SK-N-SH treated with all-trans-retinoic acid at 6 μM for 48 hours (cell line): ENCODE data around the gene RAD51B.

Experiments used
- ATAC-seq: fragments of 200-7000 bp; cut with Tn5 transposase; 3 replicates; pipeline ENCODE4 v1.9.1; 2020; ENCODE audit warnings: mild to moderate bottlenecking, moderate library complexity
- ARNTL ChIP-seq: fragments of 450-650 bp; formaldehyde crosslinking; IDR thresholded peaks from 2 replicates; pipeline ENCODE4 v1.5.0; 2020; ENCODE audit warnings: low read depth, mild to moderate bottlenecking, moderate library complexity, borderline replicate concordance
- BACH2 ChIP-seq: fragments of 250-450 bp; sonication (Bioruptor Pico); IDR thresholded peaks from 2 replicates; pipeline ENCODE4 v1.9.0; 2021; ENCODE audit warnings: mild to moderate bottlenecking, borderline replicate concordance
- ESRRG ChIP-seq: fragments of 250-450 bp; sonication (Bioruptor Pico); IDR thresholded peaks from 2 replicates; pipeline ENCODE4 v1.6.1; 2021; ENCODE audit warnings: mild to moderate bottlenecking
- GLIS3 ChIP-seq: fragments of 250-450 bp; sonication (Bioruptor Pico); IDR thresholded peaks from 2 replicates; pipeline ENCODE4 v1.5.0; 2020; ENCODE audit warnings: mild to moderate bottlenecking, moderate library complexity
- PPARA ChIP-seq: fragments of 250-450 bp; sonication (Bioruptor Pico); IDR thresholded peaks from 2 replicates; pipeline ENCODE4 v1.5.0; 2020; ENCODE audit warnings: mild to moderate bottlenecking, borderline replicate concordance
- RARB ChIP-seq: fragments of 250-450 bp; sonication (Bioruptor Pico); IDR thresholded peaks from 2 replicates; pipeline ENCODE4 v1.8.0; 2021; ENCODE audit warnings: mild to moderate bottlenecking, moderate library complexity
- SNAI2 ChIP-seq: fragments of 250-450 bp; sonication (Bioruptor Pico); IDR thresholded peaks from 2 replicates; pipeline ENCODE4 v1.5.0; 2020; ENCODE audit warnings: mild to moderate bottlenecking, moderate library complexity
- TCF4 ChIP-seq: fragments of 250-450 bp; sonication (Bioruptor Pico); IDR thresholded peaks from 2 replicates; pipeline ENCODE4 v1.8.0; 2021; ENCODE audit warnings: mild to moderate bottlenecking, moderate library complexity, borderline replicate concordance
- TOX ChIP-seq: fragments of 250-450 bp; sonication (Bioruptor Pico); IDR thresholded peaks from 2 replicates; pipeline ENCODE4 v1.8.0; 2021; ENCODE audit warnings: mild to moderate bottlenecking, moderate library complexity, borderline replicate concordance
- ZC3H10 ChIP-seq: fragments of 250-450 bp; sonication (Bioruptor Pico); IDR thresholded peaks from 2 replicates; pipeline ENCODE4 v1.5.1; 2021; ENCODE audit warnings: mild to moderate bottlenecking, moderate library complexity
- ZFP3 ChIP-seq: fragments of 250-450 bp; sonication (Bioruptor Pico); IDR thresholded peaks from 2 replicates; pipeline ENCODE4 v1.5.0; 2020; ENCODE audit warnings: mild to moderate bottlenecking, moderate library complexity
- ZFP30 ChIP-seq: fragments of 450-650 bp; formaldehyde crosslinking; IDR thresholded peaks from 2 replicates; pipeline ENCODE4 v1.5.0; 2022; ENCODE audit warnings: mild to moderate bottlenecking, moderate library complexity
- ZNF565 ChIP-seq: fragments of 450-650 bp; formaldehyde crosslinking; conservative IDR thresholded peaks from 2 replicates; pipeline ENCODE4 v1.5.0; 2020; ENCODE audit warnings: low read depth, mild to moderate bottlenecking, moderate library complexity
- ZNF70 ChIP-seq: fragments of 450-650 bp; formaldehyde crosslinking; IDR thresholded peaks from 2 replicates; pipeline ENCODE4 v1.5.0; 2020; ENCODE audit warnings: mild to moderate bottlenecking, moderate library complexity
- ZNF8 ChIP-seq: fragments of 450-650 bp; formaldehyde crosslinking; IDR thresholded peaks from 2 replicates; pipeline ENCODE4 v1.5.0; 2020; ENCODE audit warnings: mild to moderate bottlenecking, moderate library complexity
- TF ChIP-seq, protein P1 (sequence below): fragments of 250-450 bp; sonication (Bioruptor Pico); IDR thresholded peaks from 2 replicates; pipeline ENCODE4 v1.5.0; 2020; ENCODE audit warnings: mild to moderate bottlenecking, moderate library complexity
- TF ChIP-seq, protein P2 (sequence below): fragments of 250-450 bp; sonication (Bioruptor Pico); IDR thresholded peaks from 2 replicates; pipeline ENCODE4 v1.8.0; 2021; ENCODE audit warnings: low read depth, mild to moderate bottlenecking, moderate library complexity, borderline replicate concordance
- TF ChIP-seq, protein P3 (sequence below): fragments of 250-450 bp; sonication (Bioruptor Pico); IDR thresholded peaks from 2 replicates; pipeline ENCODE4 v1.5.1; 2020; ENCODE audit warnings: low read depth, mild to moderate bottlenecking, moderate library complexity
- TF ChIP-seq, protein P4 (sequence below): fragments of 250-450 bp; sonication (Bioruptor Pico); IDR thresholded peaks from 2 replicates; pipeline ENCODE4 v1.8.0; 2020; ENCODE audit warnings: mild to moderate bottlenecking, moderate library complexity, borderline replicate concordance
- TF ChIP-seq, protein P5 (sequence below): fragments of 250-450 bp; sonication (Bioruptor Pico); IDR thresholded peaks from 2 replicates; pipeline ENCODE4 v1.5.1; 2021; ENCODE audit warnings: mild to moderate bottlenecking, moderate library complexity

RAD51B gene

DNA sequence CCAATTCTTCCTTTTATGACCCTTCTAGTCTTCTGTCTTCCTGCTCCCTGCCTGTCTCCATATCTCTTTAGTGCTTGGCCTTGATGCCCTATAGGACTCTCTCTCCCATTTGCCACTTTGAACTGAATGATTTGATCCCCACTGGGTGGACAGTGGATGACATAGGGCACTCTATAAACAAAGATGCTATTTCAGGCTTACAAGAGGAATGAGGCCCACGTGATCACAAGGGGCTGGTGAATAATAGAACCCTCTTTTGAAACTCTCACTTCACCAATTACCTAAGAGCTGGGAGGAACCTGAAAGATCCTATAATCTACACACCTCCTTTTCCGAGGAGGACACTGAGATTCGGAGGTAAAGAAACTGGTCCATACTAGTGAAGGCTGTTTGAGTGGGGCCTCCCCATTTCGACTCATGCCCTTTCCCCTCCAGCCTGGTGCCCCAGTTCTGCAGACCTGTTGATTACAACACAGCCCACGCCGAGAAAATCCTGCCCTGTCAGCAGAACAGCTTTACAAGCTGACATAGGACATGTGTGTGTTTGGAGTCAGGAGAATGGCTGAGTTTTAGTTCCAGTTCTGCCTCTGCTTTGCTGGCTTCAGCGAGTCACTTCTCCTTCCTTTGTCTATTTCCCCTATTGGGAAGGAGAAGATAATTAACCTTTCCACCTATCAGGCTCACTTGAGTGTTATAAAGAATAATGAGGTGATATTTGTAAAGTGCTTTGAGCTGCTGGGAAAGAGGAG lies 573.0 kb downstream of the RAD51B start:
- TF ChIP-seq, protein P1, sequence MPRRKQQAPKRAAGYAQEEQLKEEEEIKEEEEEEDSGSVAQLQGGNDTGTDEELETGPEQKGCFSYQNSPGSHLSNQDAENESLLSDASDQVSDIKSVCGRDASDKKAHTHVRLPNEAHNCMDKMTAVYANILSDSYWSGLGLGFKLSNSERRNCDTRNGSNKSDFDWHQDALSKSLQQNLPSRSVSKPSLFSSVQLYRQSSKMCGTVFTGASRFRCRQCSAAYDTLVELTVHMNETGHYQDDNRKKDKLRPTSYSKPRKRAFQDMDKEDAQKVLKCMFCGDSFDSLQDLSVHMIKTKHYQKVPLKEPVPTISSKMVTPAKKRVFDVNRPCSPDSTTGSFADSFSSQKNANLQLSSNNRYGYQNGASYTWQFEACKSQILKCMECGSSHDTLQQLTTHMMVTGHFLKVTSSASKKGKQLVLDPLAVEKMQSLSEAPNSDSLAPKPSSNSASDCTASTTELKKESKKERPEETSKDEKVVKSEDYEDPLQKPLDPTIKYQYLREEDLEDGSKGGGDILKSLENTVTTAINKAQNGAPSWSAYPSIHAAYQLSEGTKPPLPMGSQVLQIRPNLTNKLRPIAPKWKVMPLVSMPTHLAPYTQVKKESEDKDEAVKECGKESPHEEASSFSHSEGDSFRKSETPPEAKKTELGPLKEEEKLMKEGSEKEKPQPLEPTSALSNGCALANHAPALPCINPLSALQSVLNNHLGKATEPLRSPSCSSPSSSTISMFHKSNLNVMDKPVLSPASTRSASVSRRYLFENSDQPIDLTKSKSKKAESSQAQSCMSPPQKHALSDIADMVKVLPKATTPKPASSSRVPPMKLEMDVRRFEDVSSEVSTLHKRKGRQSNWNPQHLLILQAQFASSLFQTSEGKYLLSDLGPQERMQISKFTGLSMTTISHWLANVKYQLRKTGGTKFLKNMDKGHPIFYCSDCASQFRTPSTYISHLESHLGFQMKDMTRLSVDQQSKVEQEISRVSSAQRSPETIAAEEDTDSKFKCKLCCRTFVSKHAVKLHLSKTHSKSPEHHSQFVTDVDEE (CRISPR knock-in tag), result no peak
- TF ChIP-seq, protein P2, sequence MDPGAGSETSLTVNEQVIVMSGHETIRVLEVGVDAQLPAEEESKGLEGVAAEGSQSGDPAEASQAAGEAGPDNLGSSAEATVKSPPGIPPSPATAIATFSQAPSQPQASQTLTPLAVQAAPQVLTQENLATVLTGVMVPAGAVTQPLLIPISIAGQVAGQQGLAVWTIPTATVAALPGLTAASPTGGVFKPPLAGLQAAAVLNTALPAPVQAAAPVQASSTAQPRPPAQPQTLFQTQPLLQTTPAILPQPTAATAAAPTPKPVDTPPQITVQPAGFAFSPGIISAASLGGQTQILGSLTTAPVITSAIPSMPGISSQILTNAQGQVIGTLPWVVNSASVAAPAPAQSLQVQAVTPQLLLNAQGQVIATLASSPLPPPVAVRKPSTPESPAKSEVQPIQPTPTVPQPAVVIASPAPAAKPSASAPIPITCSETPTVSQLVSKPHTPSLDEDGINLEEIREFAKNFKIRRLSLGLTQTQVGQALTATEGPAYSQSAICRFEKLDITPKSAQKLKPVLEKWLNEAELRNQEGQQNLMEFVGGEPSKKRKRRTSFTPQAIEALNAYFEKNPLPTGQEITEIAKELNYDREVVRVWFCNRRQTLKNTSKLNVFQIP, result no peak
- TF ChIP-seq, protein P3, sequence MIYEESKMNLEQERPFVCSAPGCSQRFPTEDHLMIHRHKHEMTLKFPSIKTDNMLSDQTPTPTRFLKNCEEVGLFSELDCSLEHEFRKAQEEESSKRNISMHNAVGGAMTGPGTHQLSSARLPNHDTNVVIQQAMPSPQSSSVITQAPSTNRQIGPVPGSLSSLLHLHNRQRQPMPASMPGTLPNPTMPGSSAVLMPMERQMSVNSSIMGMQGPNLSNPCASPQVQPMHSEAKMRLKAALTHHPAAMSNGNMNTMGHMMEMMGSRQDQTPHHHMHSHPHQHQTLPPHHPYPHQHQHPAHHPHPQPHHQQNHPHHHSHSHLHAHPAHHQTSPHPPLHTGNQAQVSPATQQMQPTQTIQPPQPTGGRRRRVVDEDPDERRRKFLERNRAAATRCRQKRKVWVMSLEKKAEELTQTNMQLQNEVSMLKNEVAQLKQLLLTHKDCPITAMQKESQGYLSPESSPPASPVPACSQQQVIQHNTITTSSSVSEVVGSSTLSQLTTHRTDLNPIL, result no peak
- TF ChIP-seq ESRRG (no peak), PPARA (no peak), ZNF565 (no peak), TCF4 (CRISPR knock-in tag) (no peak), ZNF70 (CRISPR knock-in tag) (no peak), SNAI2 (CRISPR knock-in tag) (no peak)
- TF ChIP-seq, protein P4, sequence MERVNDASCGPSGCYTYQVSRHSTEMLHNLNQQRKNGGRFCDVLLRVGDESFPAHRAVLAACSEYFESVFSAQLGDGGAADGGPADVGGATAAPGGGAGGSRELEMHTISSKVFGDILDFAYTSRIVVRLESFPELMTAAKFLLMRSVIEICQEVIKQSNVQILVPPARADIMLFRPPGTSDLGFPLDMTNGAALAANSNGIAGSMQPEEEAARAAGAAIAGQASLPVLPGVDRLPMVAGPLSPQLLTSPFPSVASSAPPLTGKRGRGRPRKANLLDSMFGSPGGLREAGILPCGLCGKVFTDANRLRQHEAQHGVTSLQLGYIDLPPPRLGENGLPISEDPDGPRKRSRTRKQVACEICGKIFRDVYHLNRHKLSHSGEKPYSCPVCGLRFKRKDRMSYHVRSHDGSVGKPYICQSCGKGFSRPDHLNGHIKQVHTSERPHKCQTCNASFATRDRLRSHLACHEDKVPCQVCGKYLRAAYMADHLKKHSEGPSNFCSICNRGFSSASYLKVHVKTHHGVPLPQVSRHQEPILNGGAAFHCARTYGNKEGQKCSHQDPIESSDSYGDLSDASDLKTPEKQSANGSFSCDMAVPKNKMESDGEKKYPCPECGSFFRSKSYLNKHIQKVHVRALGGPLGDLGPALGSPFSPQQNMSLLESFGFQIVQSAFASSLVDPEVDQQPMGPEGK, result no peak
- no peak for ATAC-seq

DNA sequence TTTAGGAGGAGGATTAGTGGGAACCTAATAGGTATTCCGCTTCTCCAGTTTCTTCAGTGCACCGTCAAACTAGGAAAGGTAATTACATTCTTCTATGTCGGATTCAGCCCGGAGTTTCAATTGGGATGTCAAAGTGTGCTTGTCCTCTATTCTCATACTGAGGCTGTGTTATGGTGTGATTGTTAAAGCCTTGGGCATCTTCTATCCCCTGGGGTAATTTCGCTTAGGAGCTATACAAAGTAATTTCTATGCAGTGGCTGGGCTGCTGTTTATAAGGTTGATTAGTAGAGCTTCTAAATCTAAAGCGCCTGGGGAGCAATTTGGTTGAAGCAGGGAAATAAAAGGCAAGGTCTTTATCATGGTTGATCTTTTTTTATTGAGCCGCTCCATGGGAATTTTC lies 573.7 kb downstream of the RAD51B start:
- ATAC-seq, result no peak
- TF ChIP-seq TOX (CRISPR knock-in tag) (no peak), ESRRG (no peak), BACH2 (CRISPR knock-in tag) (no peak), RARB (CRISPR knock-in tag) (no peak), GLIS3 (no peak), ARNTL (CRISPR knock-in tag) (no peak), ZFP3 (CRISPR knock-in tag) (no peak), ZFP30 (CRISPR knock-in tag) (no peak), ZNF8 (CRISPR knock-in tag) (no peak), ZC3H10 (CRISPR knock-in tag) (no peak), ZNF565 (no peak), SNAI2 (CRISPR knock-in tag) (no peak)
- TF ChIP-seq, protein P4, result no peak
- TF ChIP-seq, protein P1 (CRISPR knock-in tag), result no peak
- TF ChIP-seq, protein P5, sequence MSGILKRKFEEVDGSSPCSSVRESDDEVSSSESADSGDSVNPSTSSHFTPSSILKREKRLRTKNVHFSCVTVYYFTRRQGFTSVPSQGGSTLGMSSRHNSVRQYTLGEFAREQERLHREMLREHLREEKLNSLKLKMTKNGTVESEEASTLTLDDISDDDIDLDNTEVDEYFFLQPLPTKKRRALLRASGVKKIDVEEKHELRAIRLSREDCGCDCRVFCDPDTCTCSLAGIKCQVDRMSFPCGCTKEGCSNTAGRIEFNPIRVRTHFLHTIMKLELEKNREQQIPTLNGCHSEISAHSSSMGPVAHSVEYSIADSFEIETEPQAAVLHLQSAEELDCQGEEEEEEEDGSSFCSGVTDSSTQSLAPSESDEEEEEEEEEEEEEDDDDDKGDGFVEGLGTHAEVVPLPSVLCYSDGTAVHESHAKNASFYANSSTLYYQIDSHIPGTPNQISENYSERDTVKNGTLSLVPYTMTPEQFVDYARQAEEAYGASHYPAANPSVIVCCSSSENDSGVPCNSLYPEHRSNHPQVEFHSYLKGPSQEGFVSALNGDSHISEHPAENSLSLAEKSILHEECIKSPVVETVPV (CRISPR knock-in tag), result no peak
- TF ChIP-seq, protein P3, result no peak
